RPMI8226 (cell line): Measurements from ENCODE around the gene PPCS.
A peak's percentile ranks its signal among the peaks of the same experiment; 100 is the strongest.

Experiments
- DNase-seq: peaks from one replicate; pipeline ENCODE4 v3.0.0-alpha.2; 2015

The PPCS gene

GRCh38 chr1:42456010-42456753 is at the start of gene PPCS, which contains the start of gene ZMYND12:
PPCS (plus strand) TSS chr1:42456543; CDS start chr1:42456566, 23 bp downstream.
ZMYND12 (minus strand) TSS chr1:42456022; CDS start chr1:42455997, 25 bp downstream.
- peak; percentile 95 for DNase-seq

- no peak for DNase-seq
Observed at GRCh38 chr1:42414551-42415496, 41.5 kb upstream of the PPCS start.

GRCh38 chr1:42417166-42417565 is 39.2 kb upstream of the PPCS start:
- DNase-seq, result no peak

- DNase-seq, result no peak
Observed at GRCh38 chr1:42418516-42418915, 37.8 kb upstream of the PPCS start.

- DNase-seq, result no peak
Observed at GRCh38 chr1:42419126-42419821, 37.1 kb upstream of the PPCS start.

- DNase-seq, result no peak
Observed at GRCh38 chr1:42420121-42420520, 36.2 kb upstream of the PPCS start.

GRCh38 chr1:42420911-42421585 is 35.3 kb upstream of the PPCS start:
- DNase-seq, result peak; percentile 36

GRCh38 chr1:42422737-42423136 is 33.6 kb upstream of the PPCS start:
- DNase-seq, result no peak

- no peak for DNase-seq
Observed at GRCh38 chr1:42423681-42424080, 32.7 kb upstream of the PPCS start.

- DNase-seq, result no peak
Observed at GRCh38 chr1:42424201-42424600, 32.1 kb upstream of the PPCS start.

- DNase-seq, result no peak
Observed at GRCh38 chr1:42427240-42427639, 29.1 kb upstream of the PPCS start.

GRCh38 chr1:42429603-42430002 is 26.7 kb upstream of the PPCS start:
- no peak for DNase-seq

GRCh38 chr1:42430286-42431135 is 25.8 kb upstream of the PPCS start:
- no peak for DNase-seq

- no peak for DNase-seq
Observed at GRCh38 chr1:42431514-42431913, 24.8 kb upstream of the PPCS start.

- no peak for DNase-seq
Observed at GRCh38 chr1:42432714-42433113, 23.6 kb upstream of the PPCS start.

- DNase-seq, result peak; percentile 7
Observed at GRCh38 chr1:42433369-42433768, 23.0 kb upstream of the PPCS start.

GRCh38 chr1:42434340-42434739 is 22.0 kb upstream of the PPCS start:
- DNase-seq, result no peak

- DNase-seq, result no peak
Observed at GRCh38 chr1:42439940-42440339, 16.4 kb upstream of the PPCS start.

GRCh38 chr1:42442662-42443061 is 13.7 kb upstream of the PPCS start:
- DNase-seq, result no peak

- DNase-seq, result no peak
Observed at GRCh38 chr1:42449256-42449655, 7.1 kb upstream of the PPCS start.

- no peak for DNase-seq
Observed at GRCh38 chr1:42450061-42450460, 6.3 kb upstream of the PPCS start.

- no peak for DNase-seq
Observed at GRCh38 chr1:42453386-42453785, 3.0 kb upstream of the PPCS start.
